Astrocyte (in vitro differentiated cells and primary cell): ENCODE data around the gene SLBP.

ENCODE experiments used
- EZH2 ChIP-seq: IDR thresholded peaks from 2 replicates; pipeline ENCODE4 v1.6.1; 2012; ENCODE audit warnings: mild to moderate bottlenecking, low read length, inconsistent platforms; ENCODE audit not compliant: insufficient read depth
- TF ChIP-seq, protein P1 (sequence below): IDR thresholded peaks from 2 replicates; pipeline ENCODE4 v1.5.1; 2011; ENCODE audit warnings: low read depth, mild to moderate bottlenecking, inconsistent platforms, low read length, moderate library complexity; ENCODE audit not compliant: insufficient read depth

DNA sequence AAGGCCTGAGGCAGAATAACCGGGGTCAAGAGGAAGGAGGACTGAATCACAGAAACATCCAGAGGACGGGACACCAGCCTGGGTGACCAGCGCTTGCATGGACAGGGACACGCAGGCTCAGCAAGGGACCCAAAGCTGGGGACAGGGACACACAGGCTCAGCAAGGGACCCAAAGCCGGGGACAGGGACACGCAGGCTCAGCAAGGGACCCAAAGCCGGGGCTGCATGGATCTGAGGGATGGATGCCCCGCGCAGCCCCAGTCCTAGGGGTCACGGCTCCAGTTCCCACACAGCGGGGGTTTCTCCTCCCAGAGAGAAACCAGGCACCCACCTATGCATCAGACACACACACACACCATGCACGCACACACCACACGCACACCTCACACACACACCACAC, 60.5 kb downstream of the SLBP start:
- TF ChIP-seq, protein P1, sequence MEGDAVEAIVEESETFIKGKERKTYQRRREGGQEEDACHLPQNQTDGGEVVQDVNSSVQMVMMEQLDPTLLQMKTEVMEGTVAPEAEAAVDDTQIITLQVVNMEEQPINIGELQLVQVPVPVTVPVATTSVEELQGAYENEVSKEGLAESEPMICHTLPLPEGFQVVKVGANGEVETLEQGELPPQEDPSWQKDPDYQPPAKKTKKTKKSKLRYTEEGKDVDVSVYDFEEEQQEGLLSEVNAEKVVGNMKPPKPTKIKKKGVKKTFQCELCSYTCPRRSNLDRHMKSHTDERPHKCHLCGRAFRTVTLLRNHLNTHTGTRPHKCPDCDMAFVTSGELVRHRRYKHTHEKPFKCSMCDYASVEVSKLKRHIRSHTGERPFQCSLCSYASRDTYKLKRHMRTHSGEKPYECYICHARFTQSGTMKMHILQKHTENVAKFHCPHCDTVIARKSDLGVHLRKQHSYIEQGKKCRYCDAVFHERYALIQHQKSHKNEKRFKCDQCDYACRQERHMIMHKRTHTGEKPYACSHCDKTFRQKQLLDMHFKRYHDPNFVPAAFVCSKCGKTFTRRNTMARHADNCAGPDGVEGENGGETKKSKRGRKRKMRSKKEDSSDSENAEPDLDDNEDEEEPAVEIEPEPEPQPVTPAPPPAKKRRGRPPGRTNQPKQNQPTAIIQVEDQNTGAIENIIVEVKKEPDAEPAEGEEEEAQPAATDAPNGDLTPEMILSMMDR: no peak
- TF ChIP-seq EZH2: no peak
